HEK293 (cell line): ENCODE measurements around the gene LBHD1.

Experiments used
- GLI4 ChIP-seq: fragments of 450-650 bp; formaldehyde crosslinking; IDR thresholded peaks from 2 replicates; pipeline ENCODE4 v1.5.1; 2016; ENCODE audit warnings: missing biosample characterization, missing genetic modification characterization
- GLIS2 ChIP-seq: fragments of 450-650 bp; formaldehyde crosslinking; IDR thresholded peaks from 2 replicates; pipeline ENCODE4 v1.5.1; 2016; ENCODE audit warnings: missing biosample characterization, missing genetic modification characterization
- HOXD13 ChIP-seq: sonication (generic); formaldehyde crosslinking; IDR thresholded peaks from 2 replicates; pipeline ENCODE4 v1.8.0; 2022; ENCODE audit warnings: missing genetic modification reagents, borderline replicate concordance
- KLF9 ChIP-seq: fragments of 450-650 bp; formaldehyde crosslinking; IDR thresholded peaks from 2 replicates; pipeline ENCODE4 v1.5.1; 2016; ENCODE audit warnings: missing biosample characterization, missing genetic modification characterization, low read depth
- MZF1 ChIP-seq: fragments of 450-650 bp; formaldehyde crosslinking; IDR thresholded peaks from 2 replicates; pipeline ENCODE4 v1.5.1; 2017; ENCODE audit warnings: missing biosample characterization, missing genetic modification characterization, borderline replicate concordance
- SALL2 ChIP-seq: fragments of 450-650 bp; formaldehyde crosslinking; IDR thresholded peaks from 2 replicates; pipeline ENCODE4 v1.5.0; 2017; ENCODE audit warnings: missing biosample characterization, mild to moderate bottlenecking, missing genetic modification characterization, borderline replicate concordance
- ZFP69B ChIP-seq: fragments of 450-650 bp; formaldehyde crosslinking; IDR thresholded peaks from 2 replicates; pipeline ENCODE4 v1.5.1; 2016; ENCODE audit warnings: missing biosample characterization, missing genetic modification characterization
- ZNF10 ChIP-seq: fragments of 450-650 bp; formaldehyde crosslinking; IDR thresholded peaks from 2 replicates; pipeline ENCODE4 v1.5.1; 2017; ENCODE audit warnings: missing biosample characterization, missing genetic modification characterization
- ZNF133 ChIP-seq: fragments of 450-650 bp; formaldehyde crosslinking; IDR thresholded peaks from 2 replicates; pipeline ENCODE4 v1.5.1; 2016; ENCODE audit warnings: missing biosample characterization, missing genetic modification characterization
- ZNF155 ChIP-seq: fragments of 450-650 bp; formaldehyde crosslinking; IDR thresholded peaks from 2 replicates; pipeline ENCODE4 v1.5.1; 2016; ENCODE audit warnings: missing biosample characterization, missing genetic modification characterization
- ZNF169 ChIP-seq: fragments of 450-650 bp; formaldehyde crosslinking; IDR thresholded peaks from 2 replicates; pipeline ENCODE4 v1.5.1; 2016; ENCODE audit warnings: missing biosample characterization, missing genetic modification characterization
- ZNF19 ChIP-seq: fragments of 450-650 bp; formaldehyde crosslinking; IDR thresholded peaks from 2 replicates; pipeline ENCODE4; 2016; ENCODE audit warnings: missing biosample characterization, missing genetic modification characterization, low read depth
- ZNF239 ChIP-seq: fragments of 450-650 bp; formaldehyde crosslinking; IDR thresholded peaks from 2 replicates; pipeline ENCODE4 v1.5.1; 2016; ENCODE audit warnings: missing biosample characterization, missing genetic modification characterization
- ZNF324 ChIP-seq: fragments of 450-650 bp; formaldehyde crosslinking; IDR thresholded peaks from 2 replicates; pipeline ENCODE4 v1.5.1; 2016; ENCODE audit warnings: missing biosample characterization, missing genetic modification characterization
- ZNF335 ChIP-seq: fragments of 450-650 bp; formaldehyde crosslinking; conservative IDR thresholded peaks from 2 replicates; pipeline ENCODE4 v1.5.1; 2016; ENCODE audit warnings: missing biosample characterization, missing genetic modification characterization
- ZNF37A ChIP-seq: fragments of 450-650 bp; IDR thresholded peaks from 2 replicates; pipeline ENCODE4 v1.5.1; 2018; ENCODE audit warnings: missing biosample characterization, missing genetic modification characterization
- ZNF423 ChIP-seq: fragments of 450-650 bp; formaldehyde crosslinking; IDR thresholded peaks from 2 replicates; pipeline ENCODE4 v1.5.1; 2016; ENCODE audit warnings: missing biosample characterization, missing genetic modification characterization
- ZNF521 ChIP-seq: fragments of 450-650 bp; formaldehyde crosslinking; IDR thresholded peaks from 2 replicates; pipeline ENCODE4 v1.5.1; 2017; ENCODE audit warnings: missing biosample characterization, mild to moderate bottlenecking, missing genetic modification characterization
- ZNF549 ChIP-seq: fragments of 450-650 bp; IDR thresholded peaks from 2 replicates; pipeline ENCODE4 v1.5.1; 2018; ENCODE audit warnings: missing biosample characterization, missing genetic modification characterization, mild to moderate bottlenecking, inconsistent platforms, moderate library complexity
- ZNF561 ChIP-seq: fragments of 450-650 bp; IDR thresholded peaks from 2 replicates; pipeline ENCODE4 v1.5.1; 2018; ENCODE audit warnings: missing biosample characterization, missing genetic modification characterization, borderline replicate concordance
- ZNF585B ChIP-seq: fragments of 450-650 bp; formaldehyde crosslinking; IDR thresholded peaks from 2 replicates; pipeline ENCODE4 v1.5.1; 2016; ENCODE audit warnings: missing biosample characterization, missing genetic modification characterization
- ZNF600 ChIP-seq: fragments of 450-650 bp; formaldehyde crosslinking; IDR thresholded peaks from 2 replicates; pipeline ENCODE4 v1.5.1; 2016; ENCODE audit warnings: missing biosample characterization, missing genetic modification characterization
- ZNF624 ChIP-seq: fragments of 450-650 bp; formaldehyde crosslinking; IDR thresholded peaks from 2 replicates; pipeline ENCODE4 v1.5.1; 2017; ENCODE audit warnings: missing biosample characterization, missing genetic modification characterization
- ZNF660 ChIP-seq: fragments of 450-650 bp; IDR thresholded peaks from 2 replicates; pipeline ENCODE4 v1.5.1; 2018; ENCODE audit warnings: missing biosample characterization, mild to moderate bottlenecking, missing genetic modification characterization
- ZNF768 ChIP-seq: fragments of 450-650 bp; formaldehyde crosslinking; IDR thresholded peaks from 2 replicates; pipeline ENCODE4 v1.5.1; 2018; ENCODE audit warnings: missing biosample characterization, mild to moderate bottlenecking, missing genetic modification characterization
- ZNF785 ChIP-seq: fragments of 450-650 bp; formaldehyde crosslinking; IDR thresholded peaks from 2 replicates; pipeline ENCODE4 v1.5.1; 2016; ENCODE audit warnings: missing biosample characterization, missing genetic modification characterization
- TF ChIP-seq, protein P1 (sequence below): fragments of 450-650 bp; formaldehyde crosslinking; IDR thresholded peaks from 2 replicates; pipeline ENCODE4 v1.5.1; 2016; ENCODE audit warnings: missing biosample characterization, missing genetic modification characterization
- TF ChIP-seq, protein P2 (sequence below): fragments of 450-650 bp; formaldehyde crosslinking; IDR thresholded peaks from 2 replicates; pipeline ENCODE4 v1.5.1; 2016; ENCODE audit warnings: missing biosample characterization, missing genetic modification characterization
- TF ChIP-seq, protein P3 (sequence below): IDR thresholded peaks from 2 replicates; pipeline ENCODE4 v1.6.1; 2011; ENCODE audit warnings: mild to moderate bottlenecking, low read depth, low read length, borderline replicate concordance
- TF ChIP-seq, protein P4 (sequence below): fragments of 450-650 bp; IDR thresholded peaks from 2 replicates; pipeline ENCODE4 v1.5.1; 2018; ENCODE audit warnings: missing biosample characterization, mild to moderate bottlenecking, missing genetic modification characterization
- TF ChIP-seq, protein P5 (sequence below): fragments of 450-650 bp; formaldehyde crosslinking; IDR thresholded peaks from 2 replicates; pipeline ENCODE4 v1.5.1; 2016; ENCODE audit warnings: missing biosample characterization, missing genetic modification characterization, low read depth

The LBHD1 gene

DNA sequence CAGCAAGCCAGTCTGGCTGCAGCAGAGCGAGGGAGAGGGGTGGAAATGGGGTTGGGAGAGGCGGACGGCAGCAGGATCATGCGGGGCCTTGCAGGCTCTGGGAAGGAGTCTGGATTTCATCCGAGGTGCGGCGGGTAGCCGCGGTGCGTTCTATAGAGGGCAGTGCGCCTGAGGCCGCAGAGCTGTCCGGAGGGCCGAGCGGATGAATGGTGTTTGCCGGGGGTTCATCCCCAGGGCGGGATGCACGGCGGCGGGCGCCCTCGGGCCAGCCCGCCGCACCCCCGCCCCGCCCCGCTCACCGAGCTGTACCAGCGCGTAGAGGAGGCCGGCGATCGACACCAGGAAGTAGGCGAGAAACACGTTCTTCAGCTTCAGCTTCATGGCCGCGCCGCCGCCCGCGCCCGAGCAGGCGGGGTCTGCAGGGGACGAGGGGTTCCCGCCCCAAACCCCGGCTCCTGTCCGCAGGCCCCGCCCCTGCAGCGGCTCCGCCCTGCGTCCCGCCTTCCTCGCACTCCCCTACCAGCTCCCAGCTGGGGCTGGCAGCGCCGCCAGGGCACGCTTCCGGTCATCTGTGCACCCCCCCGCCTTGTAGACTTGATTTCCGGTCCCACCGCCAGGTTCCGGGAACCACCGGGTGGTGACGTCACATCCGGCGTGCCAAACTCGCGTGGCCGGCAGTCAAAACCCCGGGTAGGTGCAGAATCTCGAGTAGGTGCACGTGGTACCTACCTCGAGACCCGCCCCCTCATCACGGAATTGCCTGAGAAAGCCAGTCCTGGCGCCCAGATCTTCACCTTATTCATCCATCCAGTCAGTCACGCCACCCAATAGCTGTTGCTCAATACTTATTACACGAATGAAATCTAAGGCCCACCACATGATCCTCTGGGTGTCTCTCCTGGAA, 50.2 kb downstream of the LBHD1 start, which contains the start of gene B3GAT3 (continued):
- TF ChIP-seq, protein P1, sequence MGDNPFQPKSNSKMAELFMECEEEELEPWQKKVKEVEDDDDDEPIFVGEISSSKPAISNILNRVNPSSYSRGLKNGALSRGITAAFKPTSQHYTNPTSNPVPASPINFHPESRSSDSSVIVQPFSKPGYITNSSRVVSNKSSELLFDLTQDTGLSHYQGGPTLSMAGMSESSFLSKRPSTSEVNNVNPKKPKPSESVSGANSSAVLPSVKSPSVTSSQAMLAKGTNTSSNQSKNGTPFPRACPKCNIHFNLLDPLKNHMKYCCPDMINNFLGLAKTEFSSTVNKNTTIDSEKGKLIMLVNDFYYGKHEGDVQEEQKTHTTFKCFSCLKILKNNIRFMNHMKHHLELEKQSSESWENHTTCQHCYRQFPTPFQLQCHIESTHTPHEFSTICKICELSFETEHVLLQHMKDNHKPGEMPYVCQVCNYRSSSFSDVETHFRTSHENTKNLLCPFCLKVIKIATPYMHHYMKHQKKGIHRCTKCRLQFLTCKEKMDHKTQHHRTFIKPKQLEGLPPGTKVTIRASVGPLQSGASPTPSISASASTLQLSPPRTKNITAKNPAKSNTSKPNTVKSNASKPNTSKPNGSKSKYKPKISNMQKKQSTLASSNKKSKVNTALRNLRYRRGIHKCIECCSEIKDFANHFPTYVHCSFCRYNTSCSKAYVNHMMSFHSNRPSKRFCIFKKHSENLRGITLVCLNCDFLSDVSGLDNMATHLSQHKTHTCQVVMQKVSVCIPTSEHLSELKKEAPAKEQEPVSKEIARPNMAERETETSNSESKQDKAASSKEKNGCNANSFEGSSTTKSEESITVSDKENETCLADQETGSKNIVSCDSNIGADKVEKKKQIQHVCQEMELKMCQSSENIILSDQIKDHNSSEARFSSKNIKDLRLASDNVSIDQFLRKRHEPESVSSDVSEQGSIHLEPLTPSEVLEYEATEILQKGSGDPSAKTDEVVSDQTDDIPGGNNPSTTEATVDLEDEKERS = no peak
- no peak for TF ChIP-seq ZNF19 (tag by site-specific recombination)
- TF ChIP-seq, protein P2, sequence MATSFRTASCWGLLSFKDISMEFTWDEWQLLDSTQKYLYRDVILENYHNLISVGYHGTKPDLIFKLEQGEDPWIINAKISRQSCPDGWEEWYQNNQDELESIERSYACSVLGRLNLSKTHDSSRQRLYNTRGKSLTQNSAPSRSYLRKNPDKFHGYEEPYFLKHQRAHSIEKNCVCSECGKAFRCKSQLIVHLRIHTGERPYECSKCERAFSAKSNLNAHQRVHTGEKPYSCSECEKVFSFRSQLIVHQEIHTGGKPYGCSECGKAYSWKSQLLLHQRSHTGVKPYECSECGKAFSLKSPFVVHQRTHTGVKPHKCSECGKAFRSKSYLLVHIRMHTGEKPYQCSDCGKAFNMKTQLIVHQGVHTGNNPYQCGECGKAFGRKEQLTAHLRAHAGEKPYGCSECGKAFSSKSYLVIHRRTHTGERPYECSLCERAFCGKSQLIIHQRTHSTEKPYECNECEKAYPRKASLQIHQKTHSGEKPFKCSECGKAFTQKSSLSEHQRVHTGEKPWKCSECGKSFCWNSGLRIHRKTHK (tag by site-specific recombination) = no peak
- TF ChIP-seq ZFP69B (tag by site-specific recombination) = 0 out of 2 replicates have a peak, but pooled peaks have one; percentile 28
- no peak for TF ChIP-seq ZNF521 (tag by site-specific recombination)
- peak; percentile 34; the same call in 1 of the 2 replicates for TF ChIP-seq ZNF660 (tag by site-specific recombination)
- peak; percentile 74; the same call in 1 of the 2 replicates for TF ChIP-seq ZNF561 (tag by site-specific recombination)
- no peak for TF ChIP-seq ZNF624 (tag by site-specific recombination)
- peak; percentile 68 for TF ChIP-seq ZNF600
- TF ChIP-seq, protein P3, sequence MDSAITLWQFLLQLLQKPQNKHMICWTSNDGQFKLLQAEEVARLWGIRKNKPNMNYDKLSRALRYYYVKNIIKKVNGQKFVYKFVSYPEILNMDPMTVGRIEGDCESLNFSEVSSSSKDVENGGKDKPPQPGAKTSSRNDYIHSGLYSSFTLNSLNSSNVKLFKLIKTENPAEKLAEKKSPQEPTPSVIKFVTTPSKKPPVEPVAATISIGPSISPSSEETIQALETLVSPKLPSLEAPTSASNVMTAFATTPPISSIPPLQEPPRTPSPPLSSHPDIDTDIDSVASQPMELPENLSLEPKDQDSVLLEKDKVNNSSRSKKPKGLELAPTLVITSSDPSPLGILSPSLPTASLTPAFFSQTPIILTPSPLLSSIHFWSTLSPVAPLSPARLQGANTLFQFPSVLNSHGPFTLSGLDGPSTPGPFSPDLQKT = peak; percentile 53; the same call in 1 of the 2 replicates
- TF ChIP-seq ZNF585B (tag by site-specific recombination) = no peak
- no peak for TF ChIP-seq GLI4 (tag by site-specific recombination)
- TF ChIP-seq ZNF785 (tag by site-specific recombination) = no peak
- no peak for TF ChIP-seq ZNF37A (tag by site-specific recombination)
- TF ChIP-seq ZNF10 (tag by site-specific recombination) = peak; percentile 74
- 0 out of 2 replicates have a peak, but pooled peaks have one; percentile 47 for TF ChIP-seq ZNF324
- TF ChIP-seq, protein P4, sequence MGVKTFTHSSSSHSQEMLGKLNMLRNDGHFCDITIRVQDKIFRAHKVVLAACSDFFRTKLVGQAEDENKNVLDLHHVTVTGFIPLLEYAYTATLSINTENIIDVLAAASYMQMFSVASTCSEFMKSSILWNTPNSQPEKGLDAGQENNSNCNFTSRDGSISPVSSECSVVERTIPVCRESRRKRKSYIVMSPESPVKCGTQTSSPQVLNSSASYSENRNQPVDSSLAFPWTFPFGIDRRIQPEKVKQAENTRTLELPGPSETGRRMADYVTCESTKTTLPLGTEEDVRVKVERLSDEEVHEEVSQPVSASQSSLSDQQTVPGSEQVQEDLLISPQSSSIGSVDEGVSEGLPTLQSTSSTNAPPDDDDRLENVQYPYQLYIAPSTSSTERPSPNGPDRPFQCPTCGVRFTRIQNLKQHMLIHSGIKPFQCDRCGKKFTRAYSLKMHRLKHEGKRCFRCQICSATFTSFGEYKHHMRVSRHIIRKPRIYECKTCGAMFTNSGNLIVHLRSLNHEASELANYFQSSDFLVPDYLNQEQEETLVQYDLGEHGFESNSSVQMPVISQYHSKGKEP = no peak
- TF ChIP-seq ZNF423 (tag by site-specific recombination) = no peak
- TF ChIP-seq ZNF768 = no peak
- no peak for TF ChIP-seq ZNF549
- no peak for TF ChIP-seq SALL2 (tag by site-specific recombination)
- TF ChIP-seq, protein P5, sequence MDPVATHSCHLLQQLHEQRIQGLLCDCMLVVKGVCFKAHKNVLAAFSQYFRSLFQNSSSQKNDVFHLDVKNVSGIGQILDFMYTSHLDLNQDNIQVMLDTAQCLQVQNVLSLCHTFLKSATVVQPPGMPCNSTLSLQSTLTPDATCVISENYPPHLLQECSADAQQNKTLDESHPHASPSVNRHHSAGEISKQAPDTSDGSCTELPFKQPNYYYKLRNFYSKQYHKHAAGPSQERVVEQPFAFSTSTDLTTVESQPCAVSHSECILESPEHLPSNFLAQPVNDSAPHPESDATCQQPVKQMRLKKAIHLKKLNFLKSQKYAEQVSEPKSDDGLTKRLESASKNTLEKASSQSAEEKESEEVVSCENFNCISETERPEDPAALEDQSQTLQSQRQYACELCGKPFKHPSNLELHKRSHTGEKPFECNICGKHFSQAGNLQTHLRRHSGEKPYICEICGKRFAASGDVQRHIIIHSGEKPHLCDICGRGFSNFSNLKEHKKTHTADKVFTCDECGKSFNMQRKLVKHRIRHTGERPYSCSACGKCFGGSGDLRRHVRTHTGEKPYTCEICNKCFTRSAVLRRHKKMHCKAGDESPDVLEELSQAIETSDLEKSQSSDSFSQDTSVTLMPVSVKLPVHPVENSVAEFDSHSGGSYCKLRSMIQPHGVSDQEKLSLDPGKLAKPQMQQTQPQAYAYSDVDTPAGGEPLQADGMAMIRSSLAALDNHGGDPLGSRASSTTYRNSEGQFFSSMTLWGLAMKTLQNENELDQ (tag by site-specific recombination) = no peak
- no peak for TF ChIP-seq MZF1 (tag by site-specific recombination)
- TF ChIP-seq ZNF239 (tag by site-specific recombination) = no peak
- peak; percentile 51; the same call in 1 of the 2 replicates for TF ChIP-seq GLIS2 (tag by site-specific recombination)
- no peak for TF ChIP-seq ZNF169 (tag by site-specific recombination)
- no peak for TF ChIP-seq ZNF133 (tag by site-specific recombination)
- TF ChIP-seq ZNF335 (tag by site-specific recombination) = peak; percentile 49
- no peak for TF ChIP-seq HOXD13 (CRISPR knock-in tag)
- TF ChIP-seq ZNF155 = no peak
- TF ChIP-seq KLF9 (tag by site-specific recombination) = peak; percentile 87
